BLaER1 treated with 17β-estradiol and CSF1 and Interleukin-3, amounts not matched to agents 10 nM and 100 nM (cell line): ENCODE results near the gene CHTF18.

Experiments
- H3K27ac ChIP-seq, 11 experiments: shearing (Covaris generic); formaldehyde crosslinking; 2 replicates each; pipeline ENCODE4 v1.8.1; 2022
- H3K27me3 ChIP-seq, 11 experiments: shearing (Covaris generic); formaldehyde crosslinking; 2 replicates each; pipeline ENCODE4 v1.8.1; 2022
- H3K36me3 ChIP-seq, 11 experiments: shearing (Covaris generic); formaldehyde crosslinking; 2 replicates each; pipeline ENCODE4 v1.8.1; 2022
- H3K4me1 ChIP-seq, 10 experiments: shearing (Covaris generic); formaldehyde crosslinking; 2 replicates each; pipeline ENCODE4 v1.8.1; 2022
- H3K4me2 ChIP-seq, 11 experiments: shearing (Covaris generic); formaldehyde crosslinking; 2 replicates each; pipeline ENCODE4 v1.8.1; 2022
- H3K4me3 ChIP-seq, 10 experiments: shearing (Covaris generic); formaldehyde crosslinking; 2 replicates each; pipeline ENCODE4 v1.8.1; 2022
- H3K9ac ChIP-seq, 11 experiments: shearing (Covaris generic); formaldehyde crosslinking; 2 replicates each; pipeline ENCODE4 v1.8.1; 2022
- H3K9me3 ChIP-seq, 11 experiments: shearing (Covaris generic); formaldehyde crosslinking; replicated peaks in 1 of 11; 2 replicates each; pipeline ENCODE4 v1.8.1; 2022
- H4K20me1 ChIP-seq, 11 experiments: shearing (Covaris generic); formaldehyde crosslinking; 2 replicates each; pipeline ENCODE4 v1.8.1; 2022
- Cebpa-rat ChIP-seq, 11 experiments: shearing (Covaris generic); IDR thresholded peaks; 2 replicates each; pipeline ENCODE4 v1.8.1; 2022

The CHTF18 gene

DNA sequence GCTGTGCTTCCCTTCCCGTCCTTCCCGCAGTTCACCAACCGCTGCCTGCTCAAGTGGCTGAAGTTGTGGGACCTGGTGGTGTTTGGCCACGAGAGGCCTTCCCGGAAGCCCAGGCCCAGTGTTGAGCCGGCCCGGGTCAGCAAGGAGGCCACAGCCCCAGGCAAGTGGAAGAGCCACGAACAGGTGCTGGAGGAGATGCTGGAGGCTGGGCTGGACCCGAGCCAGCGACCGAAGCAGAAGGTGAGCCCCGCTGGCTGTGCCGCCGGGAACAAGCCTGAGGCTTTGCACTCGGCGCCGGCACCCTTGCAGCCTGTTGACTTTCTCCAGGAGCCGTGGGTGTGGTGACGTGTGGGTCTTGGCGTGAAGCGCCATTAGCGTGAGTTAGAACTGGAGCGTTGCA lies 2.7 kb downstream of the CHTF18 start:
- Histone ChIP-seq H3K4me2 (peak overlapping the region in 1 of 11 experiments; percentile 3; a peak in 1 of 22 replicates), H3K9ac (no peak overlapping the region), H3K9me3 (no peaks in the 10 kb centered on the region), H3K4me3 (no peak overlapping the region), H3K27ac (no peak overlapping the region), H3K4me1 (peaks cover 25 to 33% (median 29%) of the 10 kb centered on the region in 10 experiments), H3K36me3 (peaks cover 6 to 76% (median 59%) of the 10 kb centered on the region in 11 experiments; a peak in 21 of 22 replicates), H3K27me3 (no peaks in the 10 kb centered on the region), H4K20me1 (peaks cover 0 to 88% (median 49%) of the 10 kb centered on the region in 11 experiments; a peak in 21 of 22 replicates)
- no peak for TF ChIP-seq Cebpa-rat (IDR thresholded peaks at IDR 0.05)

DNA sequence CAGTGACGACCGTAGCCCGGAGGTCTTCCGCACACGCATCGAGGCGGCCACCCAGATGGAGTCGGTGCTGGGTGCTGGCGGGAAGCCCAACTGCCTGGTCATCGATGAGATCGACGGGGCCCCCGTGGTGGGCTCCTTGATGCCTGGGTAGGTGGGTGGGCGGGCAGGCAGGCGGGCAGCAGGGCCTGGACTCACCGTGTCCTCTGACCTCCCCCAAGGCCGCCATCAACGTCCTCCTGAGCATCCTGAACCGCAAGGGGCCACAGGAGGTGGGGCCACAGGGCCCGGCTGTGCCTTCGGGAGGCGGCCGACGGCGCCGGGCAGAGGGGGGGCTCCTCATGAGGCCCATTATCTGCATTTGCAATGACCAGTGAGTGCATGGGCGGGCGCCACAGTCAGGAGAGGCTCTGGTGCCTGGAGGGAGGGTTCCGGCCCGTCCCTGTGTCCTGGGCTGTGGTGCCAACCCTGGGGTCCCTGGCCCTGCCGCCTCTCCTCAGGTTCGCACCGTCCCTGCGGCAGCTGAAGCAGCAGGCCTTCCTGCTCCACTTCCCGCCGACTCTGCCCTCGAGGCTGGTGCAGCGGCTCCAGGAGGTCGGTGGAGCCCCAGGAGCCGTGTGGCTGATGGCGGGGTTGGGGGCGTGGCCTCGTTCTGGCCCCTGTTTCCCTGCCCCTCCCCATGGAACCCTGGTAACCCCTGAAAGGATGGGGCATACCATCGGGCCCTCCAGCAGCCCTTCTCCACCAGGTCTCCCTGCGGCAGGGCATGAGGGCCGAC lies 4.0 kb downstream of the CHTF18 start:
- Histone ChIP-seq H3K27ac (no peak overlapping the region), H3K4me2 (no peak overlapping the region), H4K20me1 (peaks cover 0 to 85% (median 37%) of the 10 kb centered on the region in 11 experiments; a peak in 20 of 22 replicates), H3K9me3 (no peaks in the 10 kb centered on the region), H3K9ac (no peak overlapping the region), H3K4me3 (no peak overlapping the region), H3K4me1 (peaks cover 13 to 25% (median 18%) of the 10 kb centered on the region in 10 experiments), H3K27me3 (no peaks in the 10 kb centered on the region), H3K36me3 (peaks cover 0 to 77% (median 56%) of the 10 kb centered on the region in 11 experiments; a peak in 21 of 22 replicates)
- TF ChIP-seq Cebpa-rat (IDR thresholded peaks at IDR 0.05): no peak

DNA sequence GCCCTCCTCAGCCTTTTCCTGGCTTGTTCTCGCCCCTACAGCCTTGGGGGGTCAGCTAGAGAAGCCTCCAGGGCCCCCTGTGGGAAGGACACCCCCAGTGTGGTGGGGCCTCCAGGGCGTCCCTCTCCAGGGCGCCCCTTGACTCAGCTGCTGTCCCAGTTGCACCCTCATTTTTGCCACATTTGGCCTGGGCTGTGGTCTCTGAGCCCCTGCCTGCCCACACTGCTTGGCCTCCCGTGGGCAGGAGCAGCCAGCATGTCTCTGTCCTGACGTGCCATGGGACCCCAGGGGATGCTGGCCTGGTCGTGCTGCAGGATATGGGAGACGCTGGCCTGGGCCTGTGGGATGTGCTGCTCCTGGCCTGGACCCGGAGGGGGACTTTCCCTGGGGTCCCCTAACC lies 5.0 kb downstream of the CHTF18 start:
- peaks cover 10 to 22% (median 15%) of the 10 kb centered on the region in 10 experiments for H3K4me1 ChIP-seq
- H3K4me3 ChIP-seq: no peak overlapping the region
- H3K9ac ChIP-seq: no peak overlapping the region
- TF ChIP-seq Cebpa-rat (IDR thresholded peaks at IDR 0.05): no peak
- H3K27ac ChIP-seq: no peak overlapping the region
- peaks cover 0 to 86% (median 30%) of the 10 kb centered on the region in 11 experiments; a peak in 17 of 22 replicates for H4K20me1 ChIP-seq
- no peaks in the 10 kb centered on the region for H3K9me3 ChIP-seq
- peaks cover 0 to 84% (median 60%) of the 10 kb centered on the region in 11 experiments; a peak in 21 of 22 replicates for H3K36me3 ChIP-seq
- peaks cover 0 to 8% (median 3%) of the 10 kb centered on the region in 11 experiments; a peak in 15 of 22 replicates for H3K27me3 ChIP-seq
- no peak overlapping the region for H3K4me2 ChIP-seq

DNA sequence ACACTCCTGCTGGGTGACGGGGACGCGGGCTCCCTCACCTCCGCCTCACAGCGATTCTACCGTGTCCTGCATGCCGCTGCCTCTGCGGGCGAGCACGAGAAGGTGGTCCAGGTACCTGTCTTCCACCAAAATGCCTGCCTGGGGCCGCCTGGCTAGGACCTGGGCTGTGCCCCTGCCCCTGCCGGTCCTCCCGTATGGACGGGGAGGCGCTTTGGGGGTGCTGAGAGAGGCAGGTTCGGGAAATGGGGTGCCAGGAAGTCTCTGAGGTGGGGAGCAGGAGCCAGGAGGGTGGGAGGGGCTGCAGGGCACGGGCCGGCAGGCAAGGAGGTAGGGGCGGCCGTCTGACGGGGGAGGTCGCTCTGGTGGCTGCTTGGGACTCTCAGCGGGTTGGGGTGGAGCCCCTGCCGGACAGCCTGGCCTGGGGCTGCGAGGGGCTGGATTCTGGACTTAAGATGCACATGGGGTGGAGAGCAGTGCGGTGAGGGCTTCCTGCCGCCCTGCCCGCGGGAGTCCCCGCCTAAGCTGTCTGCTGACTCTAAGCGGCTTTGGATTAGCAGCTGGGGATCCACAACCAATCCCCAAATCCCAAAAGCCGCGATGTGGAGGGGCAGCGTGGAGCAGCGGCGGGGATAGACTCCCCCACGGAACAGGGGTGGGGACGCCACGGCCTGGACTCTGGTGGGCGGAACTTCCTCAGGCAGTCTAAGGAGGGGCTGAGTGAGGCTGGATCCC lies 5.8 kb downstream of the CHTF18 start:
- Histone ChIP-seq H3K4me2 (no peak overlapping the region), H3K36me3 (peaks cover 0 to 84% (median 60%) of the 10 kb centered on the region in 11 experiments; a peak in 21 of 22 replicates), H3K4me3 (no peak overlapping the region), H3K4me1 (peaks cover 6 to 16% (median 9%) of the 10 kb centered on the region in 10 experiments), H3K27me3 (peaks cover 6 to 16% (median 11%) of the 10 kb centered on the region in 11 experiments), H3K9ac (no peak overlapping the region), H3K9me3 (no peaks in the 10 kb centered on the region), H3K27ac (no peak overlapping the region), H4K20me1 (peaks cover 0 to 87% (median 31%) of the 10 kb centered on the region in 11 experiments; a peak in 18 of 22 replicates)
- TF ChIP-seq Cebpa-rat (IDR thresholded peaks at IDR 0.05): no peak

DNA sequence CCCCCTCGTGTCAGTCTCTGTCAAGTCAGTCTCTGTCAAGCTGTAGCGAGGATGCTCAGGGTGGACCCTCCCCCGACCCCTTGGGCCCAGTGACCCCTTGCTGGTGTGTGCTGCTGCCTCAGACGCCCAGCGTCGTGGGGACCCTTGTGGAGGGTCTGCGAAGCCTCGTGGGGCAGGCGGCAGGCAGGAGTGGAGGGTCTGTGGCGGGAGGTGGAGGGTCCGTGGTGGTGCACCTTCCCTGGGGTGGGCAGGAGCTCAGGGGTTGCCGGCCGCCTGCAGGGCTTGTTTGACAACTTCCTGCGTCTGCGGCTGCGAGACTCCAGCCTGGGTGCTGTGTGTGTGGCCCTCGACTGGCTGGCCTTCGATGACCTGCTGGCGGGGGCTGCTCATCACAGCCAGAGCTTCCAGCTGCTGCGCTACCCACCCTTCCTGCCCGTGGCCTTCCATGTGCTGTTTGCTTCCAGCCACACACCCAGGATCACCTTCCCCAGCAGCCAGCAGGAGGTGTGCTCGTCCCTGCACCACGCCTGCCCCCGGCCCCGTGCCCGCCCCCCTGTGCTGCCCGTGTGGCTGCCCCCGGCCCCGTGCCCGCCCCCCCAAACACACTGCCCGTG lies 6.5 kb downstream of the CHTF18 start:
- Histone ChIP-seq H3K9ac (no peak overlapping the region), H3K4me3 (no peak overlapping the region), H3K9me3 (no peaks in the 10 kb centered on the region), H3K4me2 (no peak overlapping the region), H3K4me1 (peaks cover 0 to 9% (median 3%) of the 10 kb centered on the region in 10 experiments; a peak in 10 of 20 replicates), H3K27ac (no peak overlapping the region), H3K36me3 (peaks cover 0 to 78% (median 58%) of the 10 kb centered on the region in 11 experiments; a peak in 21 of 22 replicates), H4K20me1 (peaks cover 0 to 85% (median 28%) of the 10 kb centered on the region in 11 experiments; a peak in 17 of 22 replicates), H3K27me3 (peaks cover 13 to 23% (median 18%) of the 10 kb centered on the region in 11 experiments)
- no peak for TF ChIP-seq Cebpa-rat (IDR thresholded peaks at IDR 0.05)

DNA sequence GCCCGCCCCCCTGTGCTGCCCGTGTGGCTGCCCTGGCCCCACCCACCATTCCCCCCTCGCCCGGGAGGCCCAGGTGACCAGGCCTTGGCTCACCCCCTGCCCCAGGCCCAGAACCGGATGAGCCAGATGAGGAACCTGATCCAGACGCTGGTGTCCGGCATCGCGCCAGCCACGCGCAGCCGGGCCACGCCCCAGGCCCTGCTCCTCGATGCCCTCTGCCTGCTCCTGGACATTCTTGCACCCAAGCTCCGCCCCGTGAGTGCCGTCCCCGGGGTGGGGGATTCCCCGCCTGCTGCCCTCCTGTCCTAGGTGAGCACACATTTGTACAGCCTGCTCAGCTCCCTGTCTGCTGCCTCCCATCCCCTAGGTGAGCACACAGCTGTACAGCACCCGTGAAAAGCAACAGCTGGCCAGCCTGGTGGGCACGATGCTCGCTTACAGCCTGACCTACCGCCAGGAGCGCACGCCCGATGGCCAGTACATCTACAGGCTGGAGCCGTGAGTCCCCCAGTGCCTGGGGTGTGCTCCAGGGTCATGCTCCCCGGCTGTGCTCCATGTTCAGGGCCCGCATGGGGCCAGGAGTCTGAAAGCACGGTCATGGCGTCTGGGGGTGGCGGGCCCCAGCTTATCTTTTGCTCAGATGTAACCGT lies 7.3 kb downstream of the CHTF18 start:
- H3K9ac ChIP-seq: no peak overlapping the region
- H3K9me3 ChIP-seq: no peaks in the 10 kb centered on the region
- H4K20me1 ChIP-seq: peaks cover 0 to 85% (median 29%) of the 10 kb centered on the region in 11 experiments; a peak in 17 of 22 replicates
- no peak overlapping the region for H3K27ac ChIP-seq
- peaks cover 0 to 9% (median 6%) of the 10 kb centered on the region in 10 experiments; a peak in 15 of 20 replicates for H3K4me1 ChIP-seq
- H3K4me2 ChIP-seq: no peak overlapping the region
- peaks cover 0 to 70% (median 50%) of the 10 kb centered on the region in 11 experiments; a peak in 21 of 22 replicates for H3K36me3 ChIP-seq
- peaks cover 21 to 31% (median 26%) of the 10 kb centered on the region in 11 experiments for H3K27me3 ChIP-seq
- H3K4me3 ChIP-seq: no peak overlapping the region
- no peak for TF ChIP-seq Cebpa-rat (IDR thresholded peaks at IDR 0.05)

DNA sequence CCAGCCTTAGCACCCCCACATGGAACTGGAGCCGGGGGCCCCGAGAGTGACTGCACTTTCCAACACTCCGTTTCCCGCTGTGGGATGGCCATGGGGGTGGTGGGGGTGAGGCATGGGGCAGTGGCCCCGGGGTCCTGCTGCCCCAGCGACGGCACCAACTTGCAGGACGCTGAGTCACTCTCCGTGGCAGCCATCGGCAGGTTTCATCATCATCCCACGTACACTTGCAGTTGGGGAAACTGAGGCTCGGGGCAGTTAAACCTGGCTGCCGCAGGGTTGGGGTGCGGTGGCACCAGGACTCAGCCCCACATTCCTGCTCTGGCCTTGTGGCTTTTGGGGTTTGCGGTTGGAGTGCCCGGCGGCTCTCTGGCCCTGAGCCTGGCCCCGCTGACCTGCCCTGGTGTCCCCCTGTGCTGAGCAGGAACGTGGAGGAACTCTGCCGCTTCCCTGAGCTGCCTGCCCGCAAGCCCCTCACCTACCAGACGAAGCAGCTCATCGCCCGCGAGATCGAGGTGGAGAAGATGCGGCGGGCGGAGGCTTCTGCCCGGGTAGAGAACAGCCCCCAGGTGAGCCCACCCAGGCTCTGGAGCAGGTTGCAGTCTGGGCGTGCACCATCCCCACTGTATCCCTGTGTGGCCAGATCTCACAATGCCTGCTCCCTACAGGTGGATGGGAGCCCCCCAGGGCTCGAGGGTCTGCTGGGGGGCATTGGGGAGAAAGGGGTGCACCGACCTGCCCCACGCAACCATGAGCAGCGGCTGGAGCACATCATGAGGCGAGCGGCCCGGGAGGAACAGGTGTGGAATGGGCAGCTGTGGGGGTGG lies 8.1 kb downstream of the CHTF18 start:
- Histone ChIP-seq H3K27me3 (peaks cover 29 to 39% (median 34%) of the 10 kb centered on the region in 11 experiments), H3K9me3 (no peaks in the 10 kb centered on the region), H3K27ac (no peak overlapping the region), H4K20me1 (peaks cover 0 to 85% (median 32%) of the 10 kb centered on the region in 11 experiments; a peak in 17 of 22 replicates), H3K9ac (no peak overlapping the region), H3K4me3 (no peak overlapping the region), H3K4me2 (no peak overlapping the region), H3K36me3 (peaks cover 0 to 62% (median 42%) of the 10 kb centered on the region in 11 experiments; a peak in 20 of 22 replicates), H3K4me1 (peaks cover 0 to 16% (median 14%) of the 10 kb centered on the region in 10 experiments; a peak in 16 of 20 replicates)
- no peak for TF ChIP-seq Cebpa-rat (IDR thresholded peaks at IDR 0.05)
